GM19397 (cell line): Measurements from ENCODE around the gene RPRD1B.
"Not testable (repeated sequence)": the region's sequence is repeated elsewhere in the genome, so short reads cannot be mapped to it uniquely, and the experiment has no call there.

Source experiments
- ATAC-seq: cut with Tn5 transposase; IDR thresholded peaks from one replicate; pipeline ENCODE4 v1.9.1; 2021; ENCODE audit warnings: mild to moderate bottlenecking, moderate library complexity; ENCODE audit not compliant: unreplicated experiment

RPRD1B gene

GRCh38 chr20:38095017-38095686 lies 61.6 kb downstream of the RPRD1B start:
- ATAC-seq: no peak

GRCh38 chr20:38098952-38099351 lies 65.4 kb downstream of the RPRD1B start:
- ATAC-seq: no peak

- not testable (repeated sequence) for ATAC-seq
Measured at GRCh38 chr20:38102206-38102605, 68.7 kb downstream of the RPRD1B start.

- no peak for ATAC-seq
Measured at GRCh38 chr20:38104285-38104684, 70.7 kb downstream of the RPRD1B start.

GRCh38 chr20:38106461-38106860 lies 72.9 kb downstream of the RPRD1B start:
- no peak for ATAC-seq

GRCh38 chr20:38107386-38107785 lies 73.8 kb downstream of the RPRD1B start:
- ATAC-seq: not testable (repeated sequence)

- ATAC-seq: not testable (repeated sequence)
Measured at GRCh38 chr20:38107916-38108315, 74.4 kb downstream of the RPRD1B start.

GRCh38 chr20:38108438-38108985 lies 75.0 kb downstream of the RPRD1B start:
- ATAC-seq: no peak

- no peak for ATAC-seq
Measured at GRCh38 chr20:38108986-38109541, 75.5 kb downstream of the RPRD1B start.

- ATAC-seq: no peak
Measured at GRCh38 chr20:38109591-38110524, 76.3 kb downstream of the RPRD1B start.

GRCh38 chr20:38110525-38111178 lies 77.1 kb downstream of the RPRD1B start:
- ATAC-seq: no peak

- ATAC-seq: no peak
Measured at GRCh38 chr20:38111366-38112232, 78.1 kb downstream of the RPRD1B start.

GRCh38 chr20:38112261-38112929 lies 78.8 kb downstream of the RPRD1B start:
- ATAC-seq: no peak

- no peak for ATAC-seq
Measured at GRCh38 chr20:38112930-38113294, 79.4 kb downstream of the RPRD1B start.

GRCh38 chr20:38113401-38114325 lies 80.1 kb downstream of the RPRD1B start:
- no peak for ATAC-seq

GRCh38 chr20:38114353-38114791 lies 80.8 kb downstream of the RPRD1B start:
- no peak for ATAC-seq

GRCh38 chr20:38115205-38115604 lies 81.7 kb downstream of the RPRD1B start:
- ATAC-seq: no peak

GRCh38 chr20:38115896-38116295 lies 82.3 kb downstream of the RPRD1B start:
- no peak for ATAC-seq
